Tibial nerve (tissue), 4 donors: ENCODE data around the gene AXIN1. TPM values are rescaled to one million over a fixed set of nuclear protein-coding genes. Genes with fewer than 3 reads are reported as not detected.
"Not testable (repeated sequence)": the region's sequence is repeated elsewhere in the genome, so short reads cannot be mapped to it uniquely, and the experiment has no call there.

Experiments
- DNase-seq, 2 donors: peaks; one replicate each; pipeline ENCODE4 v3.0.0-alpha.2; 2019; ENCODE audit warnings: low spot score in 2 of 2
- H3K27ac ChIP-seq, 4 donors: fragments of 200-600 bp; sonication (generic) in 3 of 4; one replicate each; pipeline ENCODE4 v1.5.1; 2017 to 2019; ENCODE audit warnings: mild to moderate bottlenecking in 1 of 4
- H3K27me3 ChIP-seq, 2 donors: fragments of 200-600 bp; sonication (generic) in 1 of 2; one replicate each; pipeline versions ENCODE4 v1.5.1 to v1.6.0; 2017 to 2019
- H3K36me3 ChIP-seq, 3 donors: fragments of 200-600 bp; sonication (generic); one replicate each; pipeline ENCODE4 v1.5.1; 2018 to 2019
- H3K4me1 ChIP-seq, 4 donors: fragments of 200-600 bp; sonication (generic) in 3 of 4; one replicate each; pipeline ENCODE4 v1.5.1; 2017 to 2019
- H3K4me3 ChIP-seq, 4 donors: fragments of 200-600 bp; sonication (generic) in 3 of 4; one replicate each; pipeline ENCODE4 v1.5.1; 2017 to 2019; ENCODE audit warnings: mild to moderate bottlenecking in 1 of 4, moderate library complexity in 1 of 4
- H3K9me3 ChIP-seq, 4 donors: fragments of 200-600 bp; sonication (generic) in 3 of 4; one replicate each; pipeline ENCODE4 v1.5.1; 2017 to 2019
- CTCF ChIP-seq, 5 experiments: fragments of 200-600 bp in 3 of 5; fragments of 450-650 bp in 2 of 5; sonication (generic) in 3 of 5; IDR thresholded peaks; one replicate each; pipeline ENCODE4 v1.5.1; 2016 to 2019; ENCODE audit warnings: antibody characterized with exemption in 5 of 5, mild to moderate bottlenecking in 3 of 5, moderate library complexity in 2 of 5
- EP300 ChIP-seq, 2 donors: sonication (generic); formaldehyde crosslinking; IDR thresholded peaks; one replicate each; pipeline ENCODE4 v1.6.1; 2017; ENCODE audit warnings: antibody characterized with exemption in 2 of 2, mild to moderate bottlenecking in 1 of 2
- POLR2A ChIP-seq, 2 donors: fragments of 450-650 bp; IDR thresholded peaks; one replicate each; pipeline ENCODE4 v1.6.1; 2017; ENCODE audit warnings: antibody characterized with exemption in 2 of 2, mild to moderate bottlenecking in 2 of 2, moderate library complexity in 2 of 2
- WGBS, 2 donors: methylation state at CpG; one replicate each; pipeline ENCODE4 v1.1.5; 2018; 5-methylcytosine and 5-hydroxymethylcytosine counted together
- total RNA-seq, 4 donors: library from RNA; depleted of rRNA; stranded (reverse); fragments of >200 nt; gene quantifications; one replicate each; pipeline ENCODE4 v1.1.0, GENCODE V29; 2016

AXIN1 gene
- total RNA-seq, 4 donors from 2014 or later: 23.4 to 37.1 (median 25.0) TPM

GRCh38 chr16:347203-347602 lies 5.3 kb downstream of the AXIN1 start:
- peaks cover 0 to 32% (median 0%) of the 10 kb centered on the region in 3 donors for H3K36me3 ChIP-seq
- no peak overlapping the region for H3K27ac ChIP-seq
- H3K4me1 ChIP-seq: peaks cover 0 to 18% (median 9%) of the 10 kb centered on the region in 4 donors
- no peak for DNase-seq
- TF ChIP-seq EP300 (IDR thresholded peaks at IDR 0.05) (no peak), POLR2A (IDR thresholded peaks at IDR 0.05) (no peak), CTCF (IDR thresholded peaks at IDR 0.05) (no peak)
- WGBS, 2 donors: 89 to 91% methylated on average over 6 of the region's 6 CpGs
- no peak overlapping the region for H3K4me3 ChIP-seq
- no peaks in the 10 kb centered on the region for H3K27me3 ChIP-seq
- no peaks in the 10 kb centered on the region for H3K9me3 ChIP-seq

- WGBS, 2 donors: 83 to 91% methylated on average over 5 to 15 of the region's 15 CpGs
- peaks cover 0 to 36% (median 0%) of the 10 kb centered on the region in 3 donors for H3K36me3 ChIP-seq
Observed at GRCh38 chr16:346587-346986, 5.9 kb downstream of the AXIN1 start.

GRCh38 chr16:345772-346171 lies 6.8 kb downstream of the AXIN1 start:
- no peaks in the 10 kb centered on the region for H3K27me3 ChIP-seq
- WGBS, 2 donors: 91 to 95% methylated on average over 11 of the region's 11 CpGs
- peaks cover 0 to 36% (median 0%) of the 10 kb centered on the region in 3 donors for H3K36me3 ChIP-seq
- TF ChIP-seq CTCF (IDR thresholded peaks at IDR 0.05) (no peak), EP300 (IDR thresholded peaks at IDR 0.05) (no peak), POLR2A (IDR thresholded peaks at IDR 0.05) (no peak)
- H3K27ac ChIP-seq: no peak overlapping the region
- no peak for DNase-seq
- H3K9me3 ChIP-seq: no peaks in the 10 kb centered on the region
- H3K4me3 ChIP-seq: no peak overlapping the region
- H3K4me1 ChIP-seq: peaks cover 0 to 10% (median under 1%) of the 10 kb centered on the region in 4 donors

More at GRCh38 chr16:346587-346986, 5.9 kb downstream of the AXIN1 start:
- Histone ChIP-seq H3K4me3 (no peak overlapping the region), H3K27ac (no peak overlapping the region), H3K9me3 (no peaks in the 10 kb centered on the region), H3K27me3 (no peaks in the 10 kb centered on the region), H3K4me1 (peaks cover 0 to 18% (median 8%) of the 10 kb centered on the region in 4 donors)
- no peak for TF ChIP-seq EP300 (IDR thresholded peaks at IDR 0.05)
- TF ChIP-seq CTCF (IDR thresholded peaks at IDR 0.05): no peak
- TF ChIP-seq POLR2A (IDR thresholded peaks at IDR 0.05): no peak
- DNase-seq: no peak

GRCh38 chr16:342455-343213 lies 9.9 kb downstream of the AXIN1 start:
- no peak overlapping the region for H3K4me3 ChIP-seq
- TF ChIP-seq CTCF (IDR thresholded peaks at IDR 0.05): no peak
- no peak for TF ChIP-seq POLR2A (IDR thresholded peaks at IDR 0.05)
- no peak for TF ChIP-seq EP300 (IDR thresholded peaks at IDR 0.05)
- WGBS, 2 donors: 81 to 87% methylated on average over 16 to 18 of the region's 18 CpGs
- DNase-seq: no peak
- H3K27ac ChIP-seq: no peak overlapping the region
- peaks cover 0 to 12% (median 3%) of the 10 kb centered on the region in 4 donors for H3K4me1 ChIP-seq
- no peaks in the 10 kb centered on the region for H3K9me3 ChIP-seq
- H3K36me3 ChIP-seq: peaks cover 0 to 36% (median 0%) of the 10 kb centered on the region in 3 donors
- H3K27me3 ChIP-seq: no peaks in the 10 kb centered on the region

GRCh38 chr16:341974-342336 lies 10.6 kb downstream of the AXIN1 start:
- H3K4me3 ChIP-seq, H3K9me3 ChIP-seq, DNase-seq, H3K27ac ChIP-seq, H3K27me3 ChIP-seq: not testable (repeated sequence)
- WGBS, 2 donors: 81 to 95% methylated on average over 12 of the region's 13 CpGs
- H3K4me1 ChIP-seq: peaks cover 0 to 12% (median 3%) of the 10 kb centered on the region in 4 donors
- H3K36me3 ChIP-seq: peaks cover 0 to 32% (median 0%) of the 10 kb centered on the region in 3 donors

GRCh38 chr16:341095-341973 lies 11.2 kb downstream of the AXIN1 start:
- H3K36me3 ChIP-seq: peaks cover 0 to 26% (median 0%) of the 10 kb centered on the region in 3 donors
- H3K4me1 ChIP-seq: peaks cover 0 to 12% (median 3%) of the 10 kb centered on the region in 4 donors

More at GRCh38 chr16:341095-341973, 11.2 kb downstream of the AXIN1 start:
- not testable (repeated sequence) for H3K4me3 ChIP-seq, H3K27ac ChIP-seq, DNase-seq, H3K9me3 ChIP-seq, H3K27me3 ChIP-seq
- 95 to 97% methylated on average over 23 to 27 of the region's 47 CpGs for WGBS, 2 donors
